H9 (cell line): ENCODE measurements around the gene PTP4A2. TPM values are rescaled to one million over a fixed set of nuclear protein-coding genes. Genes with fewer than 3 reads are reported as not detected.

ENCODE experiments used
- DNase-seq: peaks from one replicate; pipeline ENCODE4 v3.0.0-alpha.2; 2017
- H2AFZ ChIP-seq: one replicate; pipeline ENCODE4 v1.6.1; 2013; ENCODE audit warnings: mild to moderate bottlenecking, low read length, control low read depth, moderate library complexity
- H2AK5ac ChIP-seq: 2 replicates; pipeline ENCODE4 v1.6.1; 2013; ENCODE audit warnings: low read length, control low read depth, mixed read lengths; ENCODE audit not compliant: insufficient read length
- H2BK120ac ChIP-seq: one replicate; pipeline ENCODE4 v1.6.1; 2013; ENCODE audit warnings: low read depth, mild to moderate bottlenecking, low read length, control low read depth, inconsistent platforms; ENCODE audit not compliant: poor library complexity, severe bottlenecking
- H2BK12ac ChIP-seq: 2 replicates; pipeline ENCODE4 v1.6.1; 2013; ENCODE audit warnings: low read length, control low read depth, mixed read lengths, low read depth; ENCODE audit not compliant: insufficient read length
- H2BK15ac ChIP-seq: 2 replicates; pipeline ENCODE4 v1.6.1; 2013; ENCODE audit warnings: low read depth, low read length, control low read depth
- H2BK20ac ChIP-seq: one replicate; pipeline ENCODE4 v1.6.1; 2013; ENCODE audit warnings: low read depth, mild to moderate bottlenecking, low read length, control low read depth, inconsistent platforms; ENCODE audit not compliant: poor library complexity, severe bottlenecking
- H2BK5ac ChIP-seq: 2 replicates; pipeline ENCODE4 v1.6.1; 2013; ENCODE audit warnings: low read length, control low read depth, mixed read lengths; ENCODE audit not compliant: insufficient read length
- H3K14ac ChIP-seq: 2 replicates; pipeline ENCODE4 v1.6.1; 2013; ENCODE audit warnings: low read length, control low read depth; ENCODE audit not compliant: insufficient read depth
- H3K18ac ChIP-seq: 2 replicates; pipeline ENCODE4 v1.6.1; 2013; ENCODE audit warnings: low read depth, mild to moderate bottlenecking, mixed read lengths, low read length, control low read depth; ENCODE audit not compliant: insufficient read length
- H3K23ac ChIP-seq: 2 replicates; pipeline ENCODE4 v1.6.1; 2013; ENCODE audit warnings: low read length, control low read depth, mixed read lengths, low read depth; ENCODE audit not compliant: insufficient read length
- H3K23me2 ChIP-seq: 2 replicates; pipeline ENCODE4 v1.6.1; 2013; ENCODE audit warnings: low read depth, mild to moderate bottlenecking, mixed read lengths, low read length, control low read depth; ENCODE audit not compliant: insufficient read length, poor library complexity, severe bottlenecking
- H3K27ac ChIP-seq: 2 replicates; pipeline ENCODE4 v1.5.1; 2013; ENCODE audit warnings: low read length, control low read depth, mixed read lengths, low read depth; ENCODE audit not compliant: insufficient read length
- H3K27me3 ChIP-seq: 2 replicates; pipeline ENCODE4 v1.6.1; 2013; ENCODE audit warnings: low read length, control low read depth, inconsistent platforms; ENCODE audit not compliant: insufficient read depth
- H3K4ac ChIP-seq: 2 replicates; pipeline ENCODE4 v1.6.1; 2013; ENCODE audit warnings: low read depth, mild to moderate bottlenecking, control low read depth, inconsistent platforms, low read length, moderate library complexity
- H3K4me1 ChIP-seq: 2 replicates; pipeline ENCODE4 v1.6.1; 2013; ENCODE audit warnings: low read length, control low read depth, inconsistent platforms; ENCODE audit not compliant: insufficient read depth
- H3K4me2 ChIP-seq: 2 replicates; pipeline ENCODE4 v1.6.1; 2013; ENCODE audit warnings: low read length, control low read depth, mixed read lengths; ENCODE audit not compliant: insufficient read length, insufficient read depth
- H3K56ac ChIP-seq: 2 replicates; pipeline ENCODE4 v1.6.1; 2013; ENCODE audit warnings: low read depth, mild to moderate bottlenecking, mixed read lengths, low read length, control low read depth; ENCODE audit not compliant: insufficient read length
- H3K79me1 ChIP-seq: 2 replicates; pipeline ENCODE4 v1.6.1; 2013; ENCODE audit warnings: low read depth, mild to moderate bottlenecking, moderate library complexity, low read length, control low read depth, inconsistent platforms; ENCODE audit not compliant: insufficient read depth, poor library complexity, severe bottlenecking
- H3K79me2 ChIP-seq: 2 replicates; pipeline ENCODE4 v1.6.1; 2013; ENCODE audit warnings: low read length, control low read depth, inconsistent platforms; ENCODE audit not compliant: insufficient read depth
- H3K9ac ChIP-seq: 2 replicates; pipeline ENCODE4 v1.6.1; 2013; ENCODE audit warnings: low read length, control low read depth, mixed read lengths; ENCODE audit not compliant: insufficient read length; ENCODE audit errors: extremely low read depth
- H3K9me3 ChIP-seq: one replicate; pipeline ENCODE4 v1.6.1; 2013; ENCODE audit warnings: low read depth, low read length, inconsistent platforms; ENCODE audit not compliant: control insufficient read depth
- H3T11ph ChIP-seq: one replicate; pipeline ENCODE4 v1.6.1; 2013; ENCODE audit warnings: mild to moderate bottlenecking, low read length, control low read depth, inconsistent platforms
- H4K20me1 ChIP-seq: one replicate; pipeline ENCODE4 v1.6.1; 2013; ENCODE audit not compliant: control insufficient read depth, insufficient read length, insufficient read depth
- H4K5ac ChIP-seq: 2 replicates; pipeline ENCODE4 v1.6.1; 2013; ENCODE audit warnings: low read depth, mild to moderate bottlenecking, mixed read lengths, low read length, control low read depth; ENCODE audit not compliant: insufficient read length
- H4K8ac ChIP-seq: replicated peaks from 2 replicates; pipeline ENCODE4 v1.6.1; 2013; ENCODE audit warnings: low read length, control low read depth, mixed read lengths, low read depth; ENCODE audit not compliant: insufficient read length
- H4K91ac ChIP-seq: 2 replicates; pipeline ENCODE4 v1.6.1; 2013; ENCODE audit warnings: low read depth, mild to moderate bottlenecking, moderate library complexity, mixed read lengths, low read length, control low read depth; ENCODE audit not compliant: insufficient read length
- H3K27ac Mint-ChIP-seq, 3 experiments: 2 replicates in 2 of 3; 3 replicates in 1 of 3; pipeline ENCODE4 v1.8.0; 2020 to 2021; ENCODE audit warnings: mixed read lengths in 3 of 3, mild to moderate bottlenecking in 1 of 3, moderate library complexity in 1 of 3
- H3K27me3 Mint-ChIP-seq: 2 replicates; pipeline ENCODE4 v1.8.0; 2021; ENCODE audit warnings: low read depth, mild to moderate bottlenecking, moderate library complexity, mixed read lengths
- H3K36me3 Mint-ChIP-seq, 3 experiments: 2 replicates in 2 of 3; 3 replicates in 1 of 3; pipeline ENCODE4 v1.8.0; 2020 to 2021; ENCODE audit warnings: low read depth in 3 of 3, mixed read lengths in 3 of 3; ENCODE audit not compliant: insufficient read depth in 1 of 3
- H3K4me1 Mint-ChIP-seq, 2 experiments: 2 replicates each; pipeline ENCODE4 v1.8.0; 2020; ENCODE audit warnings: mixed read lengths in 2 of 2
- H3K4me3 Mint-ChIP-seq, 2 experiments: 2 replicates in 1 of 2; 3 replicates in 1 of 2; pipeline ENCODE4 v1.8.0; 2020 to 2021; ENCODE audit warnings: mild to moderate bottlenecking in 2 of 2, mixed read lengths in 2 of 2, moderate library complexity in 1 of 2
- H3K9me3 Mint-ChIP-seq, 2 experiments: 2 replicates in 1 of 2; 3 replicates in 1 of 2; pipeline ENCODE4 v1.8.0; 2020; ENCODE audit warnings: mild to moderate bottlenecking in 2 of 2, mixed read lengths in 2 of 2, moderate library complexity in 1 of 2
- CTCF ChIP-seq: fragments of 200-600 bp; sonication (generic); conservative IDR thresholded peaks from 3 replicates; pipeline ENCODE4 v1.8.0; 2021; ENCODE audit warnings: antibody characterized with exemption, mild to moderate bottlenecking
- WGBS: extraction: QIAGEN DNeasy Blood & Tissue Kit; methylation state at CpG from one replicate; pipeline ENCODE4 v1.1.7; 2013; ENCODE audit warnings: missing lambda C conversion rate, low lambda C conversion rate, mixed read lengths; ENCODE audit not compliant: insufficient read length; ENCODE audit errors: extremely low coverage; 5-methylcytosine and 5-hydroxymethylcytosine counted together
- total RNA-seq: library from RNA; stranded (reverse); gene quantifications from 2 replicates; pipeline ENCODE4 v1.2.1, GENCODE V29; 2021

PTP4A2 gene
- total RNA-seq, 1 experiment from 2014 or later: 192 TPM

- peak overlapping the region in 1 of 3 experiments; percentile 2; a peak in 1 of 7 replicates for H3K27ac Mint-ChIP-seq
- H3K9me3 Mint-ChIP-seq: no peaks in the 10 kb centered on the region; a peak in 2 of 5 replicates
Measured at GRCh38 chr1:31978843-31979400, 40.8 kb upstream of the PTP4A2 start.

More at GRCh38 chr1:31978843-31979400, 40.8 kb upstream of the PTP4A2 start:
- Histone ChIP-seq H3K79me1 (no peaks in the 10 kb centered on the region), H3K27ac (no peak overlapping the region), H3K23ac (no peak overlapping the region), H3K4ac (no peak overlapping the region), H3K18ac (no peak overlapping the region), H4K8ac (no peak overlapping the region), H3K79me2 (no peaks in the 10 kb centered on the region), H4K20me1 (no peaks in the 10 kb centered on the region), H2BK15ac (no peak overlapping the region), H2BK120ac (no peak overlapping the region), H2AFZ (no peak overlapping the region), H2BK20ac (no peak overlapping the region), H3K56ac (no peak overlapping the region), H2AK5ac (no peak overlapping the region), H2BK12ac (no peak overlapping the region), H3K27me3 (no peaks in the 10 kb centered on the region), H4K5ac (no peak overlapping the region), H3K9me3 (no peaks in the 10 kb centered on the region), H3T11ph (no peak overlapping the region), H3K14ac (no peak overlapping the region), H4K91ac (no peak overlapping the region), H2BK5ac (no peak overlapping the region), H3K4me1 (no peaks in the 10 kb centered on the region; the same call in 1 of the 2 replicates), H3K4me2 (no peak overlapping the region), H3K23me2 (no peaks in the 10 kb centered on the region), H3K9ac (no peak overlapping the region)
- WGBS: no CpG with 5 or more reads among the region's 4 CpGs
- Mint-ChIP-seq H3K4me3 (no peak overlapping the region), H3K4me1 (peaks cover 9 to 15% of the 10 kb centered on the region in 2 experiments), H3K27me3 (peaks cover 3% of the 10 kb centered on the region), H3K36me3 (no peaks in the 10 kb centered on the region; a peak in 1 of 7 replicates)
- no peak for TF ChIP-seq CTCF
- DNase-seq: peak; percentile 33
